ENCODE results near the gene COPS9. TPM values are rescaled to one million over a fixed set of nuclear protein-coding genes. Genes with fewer than 3 reads are reported as not detected.

Gene COPS9
- total RNA-seq, 4 donors from 2014 or later, result 120 to 172 (median 142) TPM

DNA sequence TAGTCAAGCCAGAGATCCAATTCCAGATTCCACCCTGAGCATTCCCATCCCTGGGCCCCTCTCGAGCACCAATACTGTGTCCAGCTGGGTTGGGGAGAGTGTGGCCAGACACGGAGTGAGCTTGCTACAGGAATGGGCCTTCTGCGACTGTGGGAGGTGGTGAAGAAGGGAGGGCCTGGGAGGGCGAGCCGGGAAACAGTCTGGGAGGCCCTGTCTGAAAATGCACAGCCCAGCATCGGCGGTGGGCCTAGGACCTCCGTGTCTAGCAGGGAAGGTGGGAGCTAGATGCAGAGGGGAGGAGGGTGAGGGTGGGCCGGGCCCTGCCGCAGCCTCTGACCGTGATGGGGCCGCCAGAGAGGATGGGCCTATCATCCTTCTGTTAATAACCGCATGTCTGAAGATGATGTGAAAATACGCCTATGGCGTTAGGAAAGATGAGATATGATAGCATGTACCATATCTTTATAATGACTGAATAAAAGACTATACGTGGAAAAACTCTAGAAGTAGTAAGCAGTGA lies 6.2 kb upstream of the COPS9 start:
- TF ChIP-seq CTCF (IDR thresholded peaks at IDR 0.05), result no peak
- TF ChIP-seq POLR2A (IDR thresholded peaks at IDR 0.05), result no peak
- WGBS, 2 donors, result 84 to 85% methylated on average over 16 of the region's 16 CpGs
- intact Hi-C loops (cut with DNase I; ENCODE audit: low total_unique reads), result loop anchor here (5.0 to 10.0 kb wide), 2 partner anchors 85 to 1108 kb away; no protein-coding TSS in a partner anchor
- H3K4me3 ChIP-seq (ENCODE audit: low read depth, poor library complexity, severe bottlenecking), result no peak overlapping the region
- DNase-seq (ENCODE audit: low spot score in 2 of 2), result no peak

DNA sequence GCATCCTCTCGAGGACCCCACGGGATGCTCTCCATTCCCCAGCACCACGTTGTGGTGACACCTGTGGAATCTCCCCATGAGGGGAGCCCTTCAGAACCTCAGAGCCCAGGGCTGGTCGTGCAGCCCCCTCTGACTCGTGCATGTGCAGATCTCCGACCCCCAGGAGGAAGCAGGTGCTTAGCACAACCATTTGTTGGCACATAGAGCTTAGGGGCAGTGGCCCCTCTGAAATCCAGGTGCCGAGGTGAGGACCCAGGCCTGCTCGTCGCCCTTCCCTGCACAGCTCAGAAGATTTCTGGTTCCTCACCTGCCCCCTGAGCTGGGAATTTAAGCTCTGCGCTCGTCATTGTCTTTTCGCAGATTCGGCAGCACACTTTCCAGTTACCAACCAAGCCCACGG lies 5.6 kb upstream of the COPS9 start:
- intact Hi-C loops (cut with DNase I; ENCODE audit: low total_unique reads), result loop anchor here (5.0 to 10.0 kb wide), 2 partner anchors 84 to 1107 kb away; no protein-coding TSS in a partner anchor
- H3K4me3 ChIP-seq (ENCODE audit: low read depth, poor library complexity, severe bottlenecking), result no peak overlapping the region
- no peak for TF ChIP-seq POLR2A (IDR thresholded peaks at IDR 0.05)
- no peak for TF ChIP-seq CTCF (IDR thresholded peaks at IDR 0.05)
- no peak for DNase-seq (ENCODE audit: low spot score in 2 of 2)
- 80 to 91% methylated on average over 11 to 14 of the region's 14 CpGs for WGBS, 2 donors

DNA sequence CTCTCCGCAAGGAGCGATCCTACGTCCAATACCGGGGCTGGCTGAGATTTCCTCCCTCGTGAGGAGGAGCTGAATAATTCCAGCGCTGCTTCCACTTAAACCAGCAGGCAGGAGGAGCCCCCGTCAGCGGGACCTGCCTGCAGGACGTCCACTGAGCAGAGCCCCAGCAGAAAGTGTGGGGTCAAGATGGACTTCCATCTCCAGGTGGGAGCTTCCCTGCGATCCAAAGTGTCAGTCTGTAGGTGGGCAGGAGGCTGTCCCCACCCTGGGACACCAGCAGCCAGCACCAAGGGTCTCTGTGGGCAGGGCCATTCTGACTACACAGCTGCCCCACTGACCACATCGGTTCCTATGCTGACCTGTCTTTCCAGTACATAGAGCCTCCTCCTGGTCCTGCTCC lies 4.8 kb upstream of the COPS9 start:
- no peak for TF ChIP-seq CTCF (IDR thresholded peaks at IDR 0.05)
- no peak for TF ChIP-seq POLR2A (IDR thresholded peaks at IDR 0.05)
- intact Hi-C loops (cut with DNase I; ENCODE audit: low total_unique reads), result loop anchor here (5.0 to 10.0 kb wide), 2 partner anchors 84 to 1106 kb away; no protein-coding TSS in a partner anchor
- peak in 1 of 2 donors; percentile 72 for DNase-seq (ENCODE audit: low spot score in 2 of 2)
- no peak overlapping the region for H3K4me3 ChIP-seq (ENCODE audit: low read depth, poor library complexity, severe bottlenecking)
- WGBS, 2 donors, result 67 to 84% methylated on average over 7 to 11 of the region's 11 CpGs

- peak in 1 of 2 donors; percentile 72 for DNase-seq (ENCODE audit: low spot score in 2 of 2)
- 65 to 77% methylated on average over 5 of the region's 5 CpGs for WGBS, 2 donors
- TF ChIP-seq POLR2A (IDR thresholded peaks at IDR 0.05) (no peak), CTCF (IDR thresholded peaks at IDR 0.05) (no peak)
- no peak within 1 kb of the TSS for H3K4me3 ChIP-seq (ENCODE audit: low read depth, poor library complexity, severe bottlenecking)
- intact Hi-C loops (cut with DNase I; ENCODE audit: low total_unique reads), result loop anchor here (5.0 to 10.0 kb wide), 2 partner anchors 83 to 1106 kb away; no protein-coding TSS in a partner anchor
These were observed 4.4 kb upstream of the COPS9 start, which contains the start of gene OTOS for GRCh38 chr2:240140511-240140910. OTOS (minus strand) TSS chr2:240140658; CDS start chr2:240140326, 332 bp downstream.

GRCh38 chr2:240139666-240140393 lies 3.7 kb upstream of the COPS9 start:
- peak in 1 of 2 donors; percentile 80 for DNase-seq (ENCODE audit: low spot score in 2 of 2)

More at GRCh38 chr2:240139666-240140393, 3.7 kb upstream of the COPS9 start:
- WGBS, 2 donors, result 67 to 75% methylated on average over 12 to 14 of the region's 14 CpGs
- intact Hi-C loops (cut with DNase I; ENCODE audit: low total_unique reads), result loop anchor here (5.0 to 10.0 kb wide), 2 partner anchors 83 to 1105 kb away; no protein-coding TSS in a partner anchor
- H3K4me3 ChIP-seq (ENCODE audit: low read depth, poor library complexity, severe bottlenecking), result no peak overlapping the region
- TF ChIP-seq CTCF (IDR thresholded peaks at IDR 0.05) (no peak), POLR2A (IDR thresholded peaks at IDR 0.05) (no peak)
